ENCODE results near the gene PCED1B.
"Not testable (repeated sequence)": the region's sequence is repeated elsewhere in the genome, so short reads cannot be mapped to it uniquely, and the experiment has no call there.

Gene PCED1B

GRCh38 chr12:47056944-47057343, 22.5 kb upstream of the PCED1B start:
- H3K27me3 ChIP-seq (ENCODE audit: insufficient read depth, low read length, poor library complexity); H2BK15ac ChIP-seq (replicated peaks; ENCODE audit: low read depth); H3K4ac ChIP-seq (ENCODE audit: low read depth, low read length); H3K4me2 ChIP-seq (ENCODE audit: low read length); H2BK120ac ChIP-seq (ENCODE audit: low read depth, low read length); H4K5ac ChIP-seq (ENCODE audit: low read length); H3K9ac ChIP-seq (ENCODE audit: low read length); H3K18ac ChIP-seq (ENCODE audit: low read length); H3K36me3 ChIP-seq (ENCODE audit: control insufficient read depth, insufficient read depth, low read length); H3K79me1 ChIP-seq (ENCODE audit: low read length); H3K79me2 ChIP-seq (ENCODE audit: control insufficient read depth, insufficient read depth, low read length); H3K4me3 ChIP-seq (ENCODE audit: low read length); H2BK5ac ChIP-seq (ENCODE audit: low read length); H4K8ac ChIP-seq (ENCODE audit: low read depth, low read length); H3K27ac ChIP-seq (ENCODE audit: low read depth, low read length); H3K4me1 ChIP-seq (ENCODE audit: control insufficient read depth, low read depth, low read length); H2AK5ac ChIP-seq (ENCODE audit: low read length); H3K56ac ChIP-seq (ENCODE audit: low read length); H3K23ac ChIP-seq (ENCODE audit: low read length); DNase-seq: not testable (repeated sequence)
- no CpG with 5 or more reads among the region's 12 CpGs for WGBS (ENCODE audit: extremely low coverage, insufficient coverage, low lambda C conversion rate)

DNA sequence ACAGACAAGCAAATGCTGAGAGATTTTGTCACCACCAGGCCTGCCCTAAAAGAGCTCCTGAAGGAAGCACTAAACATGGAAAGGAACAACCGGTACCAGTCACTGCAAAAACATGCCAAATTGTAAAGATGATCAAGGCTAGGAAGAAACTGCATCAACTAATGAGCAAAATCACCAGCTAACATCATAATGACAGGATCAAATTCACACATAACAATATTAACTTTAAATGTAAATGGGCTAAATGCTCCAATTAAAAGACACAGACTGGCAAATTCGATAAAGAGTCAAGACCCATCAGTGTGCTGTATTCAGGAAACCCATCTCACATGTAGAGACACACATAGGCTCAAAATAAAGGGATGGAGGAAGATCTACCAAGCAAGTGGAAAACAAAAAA, 20.8 kb upstream of the PCED1B start:
- H2BK5ac ChIP-seq (ENCODE audit: low read length); H2BK120ac ChIP-seq (ENCODE audit: low read depth, low read length); H4K5ac ChIP-seq (ENCODE audit: low read length); H3K18ac ChIP-seq (ENCODE audit: low read length); H3K79me1 ChIP-seq (ENCODE audit: low read length); H2AK5ac ChIP-seq (ENCODE audit: low read length); H3K27me3 ChIP-seq (ENCODE audit: insufficient read depth, low read length, poor library complexity); H3K56ac ChIP-seq (ENCODE audit: low read length); H3K9ac ChIP-seq (ENCODE audit: low read length); H3K23ac ChIP-seq (ENCODE audit: low read length); H4K8ac ChIP-seq (ENCODE audit: low read depth, low read length); H3K36me3 ChIP-seq (ENCODE audit: control insufficient read depth, insufficient read depth, low read length); H3K79me2 ChIP-seq (ENCODE audit: control insufficient read depth, insufficient read depth, low read length); H3K4ac ChIP-seq (ENCODE audit: low read depth, low read length); H3K4me3 ChIP-seq (ENCODE audit: low read length); H2BK15ac ChIP-seq (replicated peaks; ENCODE audit: low read depth); H3K4me2 ChIP-seq (ENCODE audit: low read length); DNase-seq; H3K4me1 ChIP-seq (ENCODE audit: control insufficient read depth, low read depth, low read length); H3K27ac ChIP-seq (ENCODE audit: low read depth, low read length): not testable (repeated sequence)
- no CpG with 5 or more reads among the region's 2 CpGs for WGBS (ENCODE audit: extremely low coverage, insufficient coverage, low lambda C conversion rate)

DNA sequence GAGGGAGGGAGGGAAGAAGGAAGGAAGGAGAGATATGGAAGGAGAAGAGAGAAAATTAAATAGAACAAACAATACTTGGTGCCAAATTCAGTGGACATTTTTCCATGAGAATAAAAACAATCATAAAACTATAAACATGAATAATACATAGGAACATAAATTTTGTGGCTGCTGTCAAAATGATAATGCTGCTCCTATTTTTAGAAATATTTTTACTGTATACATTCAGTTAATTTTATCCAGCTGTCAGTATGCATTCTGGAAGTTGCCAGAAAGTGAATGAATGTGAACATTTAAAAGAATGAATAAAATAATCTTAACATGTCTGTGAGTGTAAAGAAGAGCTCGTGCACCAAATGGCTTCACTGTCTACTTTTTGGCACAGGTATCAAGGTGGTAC, 13.9 kb upstream of the PCED1B start:
- H3K9ac ChIP-seq (ENCODE audit: low read length), result no peak overlapping the region
- no peak overlapping the region for H2AK5ac ChIP-seq (ENCODE audit: low read length)
- H3K18ac ChIP-seq (ENCODE audit: low read length), result no peak overlapping the region
- no peaks in the 10 kb centered on the region for H3K27me3 ChIP-seq (ENCODE audit: insufficient read depth, low read length, poor library complexity)
- no peak overlapping the region for H3K27ac ChIP-seq (ENCODE audit: low read depth, low read length)
- no peak overlapping the region for H4K5ac ChIP-seq (ENCODE audit: low read length)
- no peaks in the 10 kb centered on the region for H3K79me1 ChIP-seq (ENCODE audit: low read length)
- H2BK120ac ChIP-seq (ENCODE audit: low read depth, low read length), result no peak overlapping the region
- H3K4me3 ChIP-seq (ENCODE audit: low read length), result no peak overlapping the region
- H3K4me1 ChIP-seq (ENCODE audit: control insufficient read depth, low read depth, low read length), result peaks cover 18% of the 10 kb centered on the region
- no CpG with 5 or more reads among the region's 1 CpG for WGBS (ENCODE audit: extremely low coverage, insufficient coverage, low lambda C conversion rate)
- H3K56ac ChIP-seq (ENCODE audit: low read length), result no peak overlapping the region
- H3K4me2 ChIP-seq (ENCODE audit: low read length), result no peak overlapping the region
- no peaks in the 10 kb centered on the region for H3K79me2 ChIP-seq (ENCODE audit: control insufficient read depth, insufficient read depth, low read length)
- no peak overlapping the region for H2BK15ac ChIP-seq (replicated peaks; ENCODE audit: low read depth)
- H3K4ac ChIP-seq (ENCODE audit: low read depth, low read length), result no peak overlapping the region
- no peak overlapping the region for H3K23ac ChIP-seq (ENCODE audit: low read length)
- no peak overlapping the region for H2BK5ac ChIP-seq (ENCODE audit: low read length)
- DNase-seq, result no peak
- no peaks in the 10 kb centered on the region for H3K36me3 ChIP-seq (ENCODE audit: control insufficient read depth, insufficient read depth, low read length)
- H4K8ac ChIP-seq (ENCODE audit: low read depth, low read length), result no peak overlapping the region

- no CpG with 5 or more reads among the region's 6 CpGs for WGBS (ENCODE audit: extremely low coverage, insufficient coverage, low lambda C conversion rate)
- H3K27ac ChIP-seq (ENCODE audit: low read depth, low read length), result no peak overlapping the region
- no peak overlapping the region for H3K18ac ChIP-seq (ENCODE audit: low read length)
- H3K79me1 ChIP-seq (ENCODE audit: low read length), result no peaks in the 10 kb centered on the region
- H3K23ac ChIP-seq (ENCODE audit: low read length), result peak overlapping the region; percentile 89
- no peaks in the 10 kb centered on the region for H3K27me3 ChIP-seq (ENCODE audit: insufficient read depth, low read length, poor library complexity)
- H3K36me3 ChIP-seq (ENCODE audit: control insufficient read depth, insufficient read depth, low read length), result no peaks in the 10 kb centered on the region
- no peak for DNase-seq
- H3K4me2 ChIP-seq (ENCODE audit: low read length), result no peak overlapping the region
- no peak overlapping the region for H2BK15ac ChIP-seq (replicated peaks; ENCODE audit: low read depth)
- no peak overlapping the region for H3K9ac ChIP-seq (ENCODE audit: low read length)
- H3K4ac ChIP-seq (ENCODE audit: low read depth, low read length), result peak overlapping the region; percentile 25
- peak overlapping the region; percentile 65 for H2AK5ac ChIP-seq (ENCODE audit: low read length)
- H3K4me3 ChIP-seq (ENCODE audit: low read length), result no peak overlapping the region
- no peak overlapping the region for H3K56ac ChIP-seq (ENCODE audit: low read length)
- H4K5ac ChIP-seq (ENCODE audit: low read length), result no peak overlapping the region
- H2BK5ac ChIP-seq (ENCODE audit: low read length), result no peak overlapping the region
- peaks cover 18% of the 10 kb centered on the region for H3K4me1 ChIP-seq (ENCODE audit: control insufficient read depth, low read depth, low read length)
- no peaks in the 10 kb centered on the region for H3K79me2 ChIP-seq (ENCODE audit: control insufficient read depth, insufficient read depth, low read length)
- peak overlapping the region; percentile 82 for H2BK120ac ChIP-seq (ENCODE audit: low read depth, low read length)
- H4K8ac ChIP-seq (ENCODE audit: low read depth, low read length), result no peak overlapping the region
These were observed 13.0 kb upstream of the PCED1B start for GRCh38 chr12:47066278-47067025.

GRCh38 chr12:47067176-47067575, 12.2 kb upstream of the PCED1B start:
- Histone ChIP-seq H4K5ac (ENCODE audit: low read length) (no peak overlapping the region), H3K27me3 (ENCODE audit: insufficient read depth, low read length, poor library complexity) (no peaks in the 10 kb centered on the region), H3K56ac (ENCODE audit: low read length) (no peak overlapping the region), H2BK15ac (replicated peaks; ENCODE audit: low read depth) (peak overlapping the region; percentile 39), H3K4me2 (ENCODE audit: low read length) (no peak overlapping the region), H2BK5ac (ENCODE audit: low read length) (peak overlapping the region; percentile 84), H3K23ac (ENCODE audit: low read length) (no peak overlapping the region), H3K79me1 (ENCODE audit: low read length) (no peaks in the 10 kb centered on the region), H3K9ac (ENCODE audit: low read length) (no peak overlapping the region), H3K79me2 (ENCODE audit: control insufficient read depth, insufficient read depth, low read length) (no peaks in the 10 kb centered on the region), H2AK5ac (ENCODE audit: low read length) (peak overlapping the region; percentile 55), H3K4ac (ENCODE audit: low read depth, low read length) (peak overlapping the region; percentile 48), H2BK120ac (ENCODE audit: low read depth, low read length) (peak overlapping the region; percentile 45), H4K8ac (ENCODE audit: low read depth, low read length) (no peak overlapping the region), H3K18ac (ENCODE audit: low read length) (no peak overlapping the region), H3K4me1 (ENCODE audit: control insufficient read depth, low read depth, low read length) (peaks cover 18% of the 10 kb centered on the region), H3K4me3 (ENCODE audit: low read length) (no peak overlapping the region), H3K36me3 (ENCODE audit: control insufficient read depth, insufficient read depth, low read length) (no peaks in the 10 kb centered on the region), H3K27ac (ENCODE audit: low read depth, low read length) (no peak overlapping the region)
- WGBS (ENCODE audit: extremely low coverage, insufficient coverage, low lambda C conversion rate), result no CpG with 5 or more reads among the region's 1 CpG
- no peak for DNase-seq

Measured in mesendoderm (in vitro differentiated cells).